WTC11 (cell line): Measurements from ENCODE around the gene RPP14. TPM values are rescaled to one million over a fixed set of nuclear protein-coding genes. Genes with fewer than 3 reads are reported as not detected.

Source experiments
- ATAC-seq: fragments of 200-7000 bp; cut with Tn5 transposase; 2 replicates; pipeline ENCODE4 v1.10.0; 2021; ENCODE audit warnings: mild to moderate bottlenecking, moderate library complexity
- CTCF ChIA-PET: fragments of 300-600 bp; sonication (Branson Sonifier 250); formaldehyde crosslinking; loops from one replicate; lab custom pipeline; 2021; ENCODE audit warnings: antibody characterized with exemption; lab: Charles Lee
- POLR2A ChIA-PET: fragments of 350-600 bp; sonication (Branson Sonifier 250); formaldehyde crosslinking; loops from one replicate; lab custom pipeline; 2021; ENCODE audit warnings: antibody characterized with exemption; lab: Charles Lee
- DNase-seq: peaks from one replicate; pipeline ENCODE4 v3.0.0; 2021; ENCODE audit warnings: low spot score
- H3K27ac Mint-ChIP-seq: 2 replicates; pipeline ENCODE4 v1.8.0; 2021; ENCODE audit warnings: mixed read lengths
- H3K27me3 Mint-ChIP-seq: 2 replicates; pipeline ENCODE4 v1.8.0; 2021; ENCODE audit warnings: low read depth, mild to moderate bottlenecking, moderate library complexity, mixed read lengths
- H3K36me3 Mint-ChIP-seq: 2 replicates; pipeline ENCODE4 v1.8.0; 2021; ENCODE audit warnings: mixed read lengths
- H3K4me1 Mint-ChIP-seq: 2 replicates; pipeline ENCODE4 v1.8.0; 2022; ENCODE audit warnings: mixed read lengths
- H3K4me3 Mint-ChIP-seq: 2 replicates; pipeline ENCODE4 v1.8.0; 2021; ENCODE audit warnings: mild to moderate bottlenecking, moderate library complexity, mixed read lengths
- H3K9me3 Mint-ChIP-seq: 2 replicates; pipeline ENCODE4 v1.8.0; 2021; ENCODE audit warnings: mixed read lengths
- CBFB ChIP-seq: sonication (generic); formaldehyde crosslinking; IDR thresholded peaks from 2 replicates; pipeline ENCODE4 v1.8.1; 2022; ENCODE audit warnings: mild to moderate bottlenecking, low read depth, missing genetic modification reagents
- ELF4 ChIP-seq: sonication (generic); formaldehyde crosslinking; IDR thresholded peaks from 2 replicates; pipeline ENCODE4 v1.8.1; 2022; ENCODE audit warnings: low read depth, mild to moderate bottlenecking, moderate library complexity, missing genetic modification reagents
- ETV6 ChIP-seq: sonication (generic); formaldehyde crosslinking; IDR thresholded peaks from 2 replicates; pipeline ENCODE4 v1.8.1; 2022; ENCODE audit warnings: mild to moderate bottlenecking, missing genetic modification reagents
- FOXJ3 ChIP-seq: sonication (generic); formaldehyde crosslinking; IDR thresholded peaks from 2 replicates; pipeline ENCODE4 v1.9.0; 2021; ENCODE audit warnings: missing genetic modification reagents, mild to moderate bottlenecking, borderline replicate concordance
- GRHL2 ChIP-seq: fragments of 250-450 bp; sonication (Bioruptor Pico); IDR thresholded peaks from 2 replicates; pipeline ENCODE4 v1.8.0; 2022; ENCODE audit warnings: mild to moderate bottlenecking, moderate library complexity; ENCODE audit not compliant: insufficient replicate concordance, severe bottlenecking
- IRF2 ChIP-seq: sonication (generic); formaldehyde crosslinking; IDR thresholded peaks from 2 replicates; pipeline ENCODE4 v1.8.0; 2022; ENCODE audit warnings: low read depth, missing genetic modification reagents, borderline replicate concordance
- JAZF1 ChIP-seq: fragments of 250-450 bp; sonication (Bioruptor Pico); IDR thresholded peaks from 2 replicates; pipeline ENCODE4 v1.9.0; 2021; ENCODE audit warnings: moderate library complexity, mild to moderate bottlenecking, inconsistent platforms
- JUN ChIP-seq: sonication (generic); formaldehyde crosslinking; IDR thresholded peaks from 2 replicates; pipeline ENCODE4 v1.8.0; 2023; ENCODE audit warnings: mild to moderate bottlenecking, missing genetic modification reagents
- KAT7 ChIP-seq: sonication (generic); formaldehyde crosslinking; IDR thresholded peaks from 2 replicates; pipeline ENCODE4 v1.8.1; 2023; ENCODE audit warnings: missing genetic modification reagents, mild to moderate bottlenecking, borderline replicate concordance
- MXD4 ChIP-seq: fragments of 250-450 bp; sonication (Bioruptor Pico); IDR thresholded peaks from 2 replicates; pipeline ENCODE4 v1.8.0; 2021; ENCODE audit warnings: mild to moderate bottlenecking, moderate library complexity, borderline replicate concordance
- NFATC4 ChIP-seq: fragments of 250-450 bp; sonication (Bioruptor Pico); IDR thresholded peaks from 2 replicates; pipeline ENCODE4 v1.9.0; 2021; ENCODE audit warnings: mild to moderate bottlenecking
- OVOL2 ChIP-seq: fragments of 250-450 bp; sonication (Bioruptor Pico); IDR thresholded peaks from 2 replicates; pipeline ENCODE4 v1.9.0; 2021; ENCODE audit warnings: mild to moderate bottlenecking, borderline replicate concordance
- ZBTB21 ChIP-seq: sonication (generic); formaldehyde crosslinking; IDR thresholded peaks from 2 replicates; pipeline ENCODE4 v1.8.1; 2023; ENCODE audit warnings: mild to moderate bottlenecking, missing genetic modification reagents, borderline replicate concordance
- ZNF263 ChIP-seq: sonication (generic); formaldehyde crosslinking; IDR thresholded peaks from 2 replicates; pipeline ENCODE4 v1.8.1; 2022; ENCODE audit warnings: low read depth, mild to moderate bottlenecking, moderate library complexity, missing genetic modification reagents
- ZNF396 ChIP-seq: fragments of 250-450 bp; sonication (Bioruptor Pico); IDR thresholded peaks from 2 replicates; pipeline ENCODE4 v1.8.0; 2021; ENCODE audit warnings: mild to moderate bottlenecking, moderate library complexity, borderline replicate concordance
- ZNF423 ChIP-seq: fragments of 250-450 bp; sonication (Bioruptor Pico); IDR thresholded peaks from 2 replicates; pipeline ENCODE4 v2.1.2; 2022; ENCODE audit warnings: mild to moderate bottlenecking, moderate library complexity
- total RNA-seq: library from RNA; stranded (reverse); gene quantifications from 3 replicates; pipeline ENCODE4 v1.2.3, GENCODE V29; 2021
- TF ChIP-seq, protein P1 (sequence below): sonication (generic); formaldehyde crosslinking; conservative IDR thresholded peaks from 2 replicates; pipeline ENCODE4 v1.8.1; 2022; ENCODE audit warnings: mild to moderate bottlenecking, missing genetic modification reagents
- TF ChIP-seq, protein P2 (sequence below): sonication (generic); formaldehyde crosslinking; IDR thresholded peaks from 2 replicates; pipeline ENCODE4 v1.8.1; 2022; ENCODE audit warnings: mild to moderate bottlenecking, missing genetic modification reagents, moderate library complexity, borderline replicate concordance
- TF ChIP-seq, protein P3 (sequence below): fragments of 250-450 bp; sonication (Bioruptor Pico); IDR thresholded peaks from 2 replicates; pipeline ENCODE4 v1.9.0; 2021; ENCODE audit warnings: moderate library complexity, mild to moderate bottlenecking, inconsistent platforms, borderline replicate concordance
- TF ChIP-seq, protein P4 (sequence below): sonication (generic); formaldehyde crosslinking; IDR thresholded peaks from 2 replicates; pipeline ENCODE4 v1.8.1; 2022; ENCODE audit warnings: mild to moderate bottlenecking, moderate library complexity, missing genetic modification reagents
- TF ChIP-seq, protein P5 (sequence below): fragments of 250-450 bp; sonication (Bioruptor Pico); conservative IDR thresholded peaks from 2 replicates; pipeline ENCODE4 v1.9.0; 2021; ENCODE audit warnings: mild to moderate bottlenecking
- TF ChIP-seq, protein P6 (sequence below): sonication (generic); formaldehyde crosslinking; IDR thresholded peaks from 2 replicates; pipeline ENCODE4 v1.8.0; 2023; ENCODE audit warnings: mild to moderate bottlenecking, missing genetic modification reagents
- TF ChIP-seq, protein P7 (sequence below): sonication (generic); formaldehyde crosslinking; IDR thresholded peaks from 2 replicates; pipeline ENCODE4 v1.8.0; 2022; ENCODE audit warnings: mild to moderate bottlenecking, missing genetic modification reagents

RPP14 gene
- total RNA-seq, 1 experiment from 2014 or later, result 17.9 TPM

DNA sequence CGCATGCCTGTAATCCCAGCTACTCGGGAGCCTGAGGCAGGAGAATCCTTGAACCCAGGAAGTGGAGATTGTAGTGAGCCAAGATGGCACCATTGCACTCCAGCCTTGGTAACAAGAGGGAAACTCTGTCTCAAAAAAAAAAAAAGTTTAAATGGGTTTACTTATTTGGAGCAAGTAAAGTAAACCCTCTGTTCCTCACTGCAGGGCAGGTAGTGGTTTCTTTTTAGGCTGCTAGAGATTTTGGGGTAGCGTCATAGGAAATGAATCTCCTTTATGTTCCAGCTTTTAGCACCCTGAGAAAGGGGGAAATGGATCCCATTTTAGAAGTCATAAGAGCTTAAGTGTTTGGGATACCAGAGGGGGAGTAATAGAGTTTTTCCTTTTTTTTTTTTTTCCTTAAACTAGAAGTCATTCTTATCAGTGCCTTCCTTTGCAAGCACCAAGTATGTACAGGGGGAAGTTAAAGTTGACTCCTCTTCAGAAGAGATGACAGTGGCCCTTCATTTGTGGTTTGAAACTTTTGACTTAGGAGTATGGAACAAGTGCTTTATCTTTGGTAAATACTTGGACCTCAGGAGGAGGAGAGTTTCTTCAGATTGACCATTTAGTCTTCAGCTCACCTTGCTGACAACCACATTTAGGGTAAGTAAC, 34.7 kb downstream of the RPP14 start:
- POLR2A ChIA-PET, result interaction anchor here (0.8 to 0.9 kb wide), 2 partner anchors 86 to 89 kb away, joined by 3 read pairs; no protein-coding TSS in a partner anchor
- H3K36me3 Mint-ChIP-seq, result no peaks in the 10 kb centered on the region
- no peak for DNase-seq
- no peak for TF ChIP-seq GRHL2 (CRISPR knock-in tag)
- no peak for TF ChIP-seq JAZF1
- TF ChIP-seq, protein P1, sequence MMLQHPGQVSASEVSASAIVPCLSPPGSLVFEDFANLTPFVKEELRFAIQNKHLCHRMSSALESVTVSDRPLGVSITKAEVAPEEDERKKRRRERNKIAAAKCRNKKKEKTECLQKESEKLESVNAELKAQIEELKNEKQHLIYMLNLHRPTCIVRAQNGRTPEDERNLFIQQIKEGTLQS (CRISPR knock-in tag), result no peak
- TF ChIP-seq CBFB (CRISPR knock-in tag), result no peak
- TF ChIP-seq, protein P2, sequence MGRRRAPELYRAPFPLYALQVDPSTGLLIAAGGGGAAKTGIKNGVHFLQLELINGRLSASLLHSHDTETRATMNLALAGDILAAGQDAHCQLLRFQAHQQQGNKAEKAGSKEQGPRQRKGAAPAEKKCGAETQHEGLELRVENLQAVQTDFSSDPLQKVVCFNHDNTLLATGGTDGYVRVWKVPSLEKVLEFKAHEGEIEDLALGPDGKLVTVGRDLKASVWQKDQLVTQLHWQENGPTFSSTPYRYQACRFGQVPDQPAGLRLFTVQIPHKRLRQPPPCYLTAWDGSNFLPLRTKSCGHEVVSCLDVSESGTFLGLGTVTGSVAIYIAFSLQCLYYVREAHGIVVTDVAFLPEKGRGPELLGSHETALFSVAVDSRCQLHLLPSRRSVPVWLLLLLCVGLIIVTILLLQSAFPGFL (CRISPR knock-in tag), result no peak
- no peak for TF ChIP-seq ELF4 (CRISPR knock-in tag)
- TF ChIP-seq, all 79 proteins: peak for 0
- no peak overlapping the region for H3K4me3 Mint-ChIP-seq
- no peaks in the 10 kb centered on the region for H3K9me3 Mint-ChIP-seq
- no peak overlapping the region for H3K27ac Mint-ChIP-seq
- no peak for ATAC-seq
- H3K27me3 Mint-ChIP-seq, result no peaks in the 10 kb centered on the region
- CTCF ChIA-PET, result interaction anchor here (1.1 to 1.3 kb wide), 2 partner anchors 35 to 153 kb away, joined by 3 to 6 read pairs; partner anchors contain the start of genes HTD2 and RPP14
- H3K4me1 Mint-ChIP-seq, result no peaks in the 10 kb centered on the region

DNA sequence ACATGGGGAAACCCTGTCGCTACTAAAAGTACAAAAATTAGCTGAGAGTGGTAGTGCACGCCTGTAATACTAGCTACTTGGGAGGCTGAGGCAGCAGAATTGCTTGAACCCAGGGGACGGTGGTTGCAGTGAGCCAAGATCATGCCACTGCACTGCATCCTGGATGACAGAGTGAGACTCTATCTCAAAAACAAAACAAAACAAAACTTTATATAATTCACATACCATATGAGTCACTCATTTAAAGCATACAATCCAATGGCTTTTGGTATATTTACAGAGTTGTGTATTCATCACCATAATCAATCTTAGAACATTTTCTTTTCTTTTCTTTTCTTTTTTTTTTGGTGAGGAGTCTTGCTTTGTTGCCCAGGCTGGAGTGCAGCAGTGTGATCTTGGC, 35.3 kb downstream of the RPP14 start:
- no peaks in the 10 kb centered on the region for H3K4me1 Mint-ChIP-seq
- no peak overlapping the region for H3K27ac Mint-ChIP-seq
- DNase-seq (no peak), ATAC-seq (no peak)
- no peak overlapping the region for H3K4me3 Mint-ChIP-seq
- H3K36me3 Mint-ChIP-seq, result no peaks in the 10 kb centered on the region
- TF ChIP-seq, protein P3, sequence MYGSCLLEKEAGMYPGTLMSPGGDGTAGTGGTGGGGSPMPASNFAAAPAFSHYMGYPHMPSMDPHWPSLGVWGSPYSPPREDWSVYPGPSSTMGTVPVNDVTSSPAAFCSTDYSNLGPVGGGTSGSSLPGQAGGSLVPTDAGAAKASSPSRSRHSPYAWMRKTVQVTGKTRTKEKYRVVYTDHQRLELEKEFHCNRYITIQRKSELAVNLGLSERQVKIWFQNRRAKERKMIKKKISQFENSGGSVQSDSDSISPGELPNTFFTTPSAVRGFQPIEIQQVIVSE (CRISPR knock-in tag), result no peak
- TF ChIP-seq ZNF263 (CRISPR knock-in tag) (no peak), FOXJ3 (CRISPR knock-in tag) (no peak), ZBTB21 (CRISPR knock-in tag) (no peak), NFATC4 (CRISPR knock-in tag) (no peak), JUN (CRISPR knock-in tag) (no peak), CBFB (CRISPR knock-in tag) (no peak), MXD4 (CRISPR knock-in tag) (no peak)
- TF ChIP-seq, protein P4, sequence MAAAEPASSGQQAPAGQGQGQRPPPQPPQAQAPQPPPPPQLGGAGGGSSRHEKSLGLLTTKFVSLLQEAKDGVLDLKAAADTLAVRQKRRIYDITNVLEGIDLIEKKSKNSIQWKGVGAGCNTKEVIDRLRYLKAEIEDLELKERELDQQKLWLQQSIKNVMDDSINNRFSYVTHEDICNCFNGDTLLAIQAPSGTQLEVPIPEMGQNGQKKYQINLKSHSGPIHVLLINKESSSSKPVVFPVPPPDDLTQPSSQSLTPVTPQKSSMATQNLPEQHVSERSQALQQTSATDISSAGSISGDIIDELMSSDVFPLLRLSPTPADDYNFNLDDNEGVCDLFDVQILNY, result no peak
- TF ChIP-seq, protein P5, sequence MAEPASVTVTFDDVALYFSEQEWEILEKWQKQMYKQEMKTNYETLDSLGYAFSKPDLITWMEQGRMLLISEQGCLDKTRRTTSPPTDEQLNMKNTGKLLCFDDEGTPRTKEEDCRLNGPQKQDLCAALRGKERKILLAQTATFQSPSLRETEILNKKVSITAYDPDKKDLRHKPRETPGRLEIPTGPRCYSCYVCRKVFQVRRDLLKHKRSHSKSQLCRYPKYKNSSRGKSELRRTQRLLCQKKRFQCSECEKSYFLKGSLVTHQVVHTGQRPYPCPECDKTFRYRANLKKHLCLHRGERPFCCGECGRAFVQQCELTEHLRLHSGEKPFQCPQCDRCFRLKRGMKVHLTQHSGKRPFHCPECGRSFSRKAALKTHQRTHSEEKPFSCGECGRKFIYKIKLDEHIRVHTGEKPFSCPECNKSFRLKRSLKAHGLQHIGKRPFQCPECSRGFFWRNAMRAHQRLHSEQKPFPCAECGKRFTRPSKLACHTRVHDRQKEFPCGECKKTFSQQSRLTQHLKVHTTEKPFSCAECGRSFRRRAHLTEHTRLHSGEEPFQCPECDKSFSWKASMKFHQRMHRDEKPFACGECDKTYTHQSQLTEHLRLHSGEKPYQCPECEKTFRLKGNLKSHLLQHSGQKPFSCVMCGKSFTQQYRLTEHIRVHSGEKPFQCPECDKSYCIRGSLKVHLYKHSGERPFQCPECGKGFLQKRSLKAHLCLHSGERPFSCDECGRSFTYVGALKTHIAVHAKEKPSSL (CRISPR knock-in tag), result no peak
- no peaks in the 10 kb centered on the region for H3K27me3 Mint-ChIP-seq
- ChIA-PET CTCF (interaction anchor here (1.1 to 1.3 kb wide), 2 partner anchors 35 to 154 kb away, joined by 3 to 6 read pairs; partner anchors contain the start of genes HTD2 and RPP14), POLR2A (interaction anchor here (0.8 kb wide), 1 partner anchor 88 kb away, joined by 3 read pairs; no protein-coding TSS in a partner anchor)
- no peaks in the 10 kb centered on the region for H3K9me3 Mint-ChIP-seq

DNA sequence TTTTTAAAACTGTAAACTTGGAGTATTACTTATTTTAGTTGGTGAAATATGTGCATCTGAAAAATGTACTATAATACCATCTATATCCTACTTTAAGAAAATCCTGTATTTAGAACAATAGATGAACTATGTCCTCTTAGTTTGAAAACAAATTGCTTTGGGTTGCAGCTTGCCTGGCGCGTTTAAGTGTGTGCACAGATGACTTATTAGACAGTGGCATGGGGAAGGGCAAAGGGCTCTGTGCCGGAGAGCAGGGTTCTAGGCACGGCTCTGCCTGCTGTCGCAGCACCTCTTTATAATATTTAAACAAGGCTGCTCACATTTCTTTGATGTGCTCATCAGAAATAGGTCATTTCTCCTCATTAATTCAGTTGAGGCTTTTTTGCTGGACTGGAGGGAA, 36.6 kb downstream of the RPP14 start:
- ATAC-seq, result no peak
- Mint-ChIP-seq H3K9me3 (no peaks in the 10 kb centered on the region), H3K27ac (no peak overlapping the region), H3K27me3 (no peaks in the 10 kb centered on the region), H3K4me3 (no peak overlapping the region), H3K36me3 (no peaks in the 10 kb centered on the region), H3K4me1 (no peaks in the 10 kb centered on the region)
- POLR2A ChIA-PET, result no interaction called here
- no peak for DNase-seq
- CTCF ChIA-PET, result no interaction called here
- TF ChIP-seq, protein P6, sequence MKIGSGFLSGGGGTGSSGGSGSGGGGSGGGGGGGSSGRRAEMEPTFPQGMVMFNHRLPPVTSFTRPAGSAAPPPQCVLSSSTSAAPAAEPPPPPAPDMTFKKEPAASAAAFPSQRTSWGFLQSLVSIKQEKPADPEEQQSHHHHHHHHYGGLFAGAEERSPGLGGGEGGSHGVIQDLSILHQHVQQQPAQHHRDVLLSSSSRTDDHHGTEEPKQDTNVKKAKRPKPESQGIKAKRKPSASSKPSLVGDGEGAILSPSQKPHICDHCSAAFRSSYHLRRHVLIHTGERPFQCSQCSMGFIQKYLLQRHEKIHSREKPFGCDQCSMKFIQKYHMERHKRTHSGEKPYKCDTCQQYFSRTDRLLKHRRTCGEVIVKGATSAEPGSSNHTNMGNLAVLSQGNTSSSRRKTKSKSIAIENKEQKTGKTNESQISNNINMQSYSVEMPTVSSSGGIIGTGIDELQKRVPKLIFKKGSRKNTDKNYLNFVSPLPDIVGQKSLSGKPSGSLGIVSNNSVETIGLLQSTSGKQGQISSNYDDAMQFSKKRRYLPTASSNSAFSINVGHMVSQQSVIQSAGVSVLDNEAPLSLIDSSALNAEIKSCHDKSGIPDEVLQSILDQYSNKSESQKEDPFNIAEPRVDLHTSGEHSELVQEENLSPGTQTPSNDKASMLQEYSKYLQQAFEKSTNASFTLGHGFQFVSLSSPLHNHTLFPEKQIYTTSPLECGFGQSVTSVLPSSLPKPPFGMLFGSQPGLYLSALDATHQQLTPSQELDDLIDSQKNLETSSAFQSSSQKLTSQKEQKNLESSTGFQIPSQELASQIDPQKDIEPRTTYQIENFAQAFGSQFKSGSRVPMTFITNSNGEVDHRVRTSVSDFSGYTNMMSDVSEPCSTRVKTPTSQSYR (CRISPR knock-in tag), result no peak
- TF ChIP-seq ZNF396 (CRISPR knock-in tag) (no peak), ETV6 (CRISPR knock-in tag) (no peak), KAT7 (CRISPR knock-in tag) (no peak), OVOL2 (CRISPR knock-in tag) (no peak), IRF2 (no peak), ZNF423 (no peak)
- TF ChIP-seq, protein P7, sequence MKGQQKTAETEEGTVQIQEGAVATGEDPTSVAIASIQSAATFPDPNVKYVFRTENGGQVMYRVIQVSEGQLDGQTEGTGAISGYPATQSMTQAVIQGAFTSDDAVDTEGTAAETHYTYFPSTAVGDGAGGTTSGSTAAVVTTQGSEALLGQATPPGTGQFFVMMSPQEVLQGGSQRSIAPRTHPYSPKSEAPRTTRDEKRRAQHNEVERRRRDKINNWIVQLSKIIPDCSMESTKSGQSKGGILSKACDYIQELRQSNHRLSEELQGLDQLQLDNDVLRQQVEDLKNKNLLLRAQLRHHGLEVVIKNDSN, result no peak
